PFSK-1 (cell line): ENCODE results near the gene DLX2.

ENCODE experiments used
- FOXP2 ChIP-seq: optimal IDR thresholded peaks from 2 replicates; pipeline ENCODE3; 2011; ENCODE audit warnings: borderline replicate concordance, control low read depth, inconsistent platforms; ENCODE audit not compliant: insufficient read depth; ENCODE audit errors: extremely low read length, extremely low read depth
- POLR2AphosphoS5 ChIP-seq: IDR thresholded peaks from 2 replicates; pipeline ENCODE4 v1.6.1; 2012; ENCODE audit warnings: low read depth, mild to moderate bottlenecking, control low read depth, low read length, moderate library complexity
- SIN3A ChIP-seq: IDR thresholded peaks from 2 replicates; pipeline ENCODE4 v1.6.1; 2012; ENCODE audit warnings: mild to moderate bottlenecking, low read length, moderate library complexity, borderline replicate concordance; ENCODE audit not compliant: insufficient read depth
- TAF1 ChIP-seq: IDR thresholded peaks from 2 replicates; pipeline ENCODE4 v1.6.1; 2012; ENCODE audit warnings: low read length, control low read depth, borderline replicate concordance; ENCODE audit not compliant: insufficient read depth
- TF ChIP-seq, protein P1 (sequence below), 2 experiments: IDR thresholded peaks; 2 replicates each; pipeline versions ENCODE4 v1.6.1 to v1.8.0; 2011 to 2012; ENCODE audit warnings: low read depth in 2 of 2, low read length in 2 of 2, control low read depth in 1 of 2, inconsistent platforms in 1 of 2, mild to moderate bottlenecking in 1 of 2, moderate library complexity in 1 of 2; ENCODE audit not compliant: insufficient read depth in 1 of 2

DNA sequence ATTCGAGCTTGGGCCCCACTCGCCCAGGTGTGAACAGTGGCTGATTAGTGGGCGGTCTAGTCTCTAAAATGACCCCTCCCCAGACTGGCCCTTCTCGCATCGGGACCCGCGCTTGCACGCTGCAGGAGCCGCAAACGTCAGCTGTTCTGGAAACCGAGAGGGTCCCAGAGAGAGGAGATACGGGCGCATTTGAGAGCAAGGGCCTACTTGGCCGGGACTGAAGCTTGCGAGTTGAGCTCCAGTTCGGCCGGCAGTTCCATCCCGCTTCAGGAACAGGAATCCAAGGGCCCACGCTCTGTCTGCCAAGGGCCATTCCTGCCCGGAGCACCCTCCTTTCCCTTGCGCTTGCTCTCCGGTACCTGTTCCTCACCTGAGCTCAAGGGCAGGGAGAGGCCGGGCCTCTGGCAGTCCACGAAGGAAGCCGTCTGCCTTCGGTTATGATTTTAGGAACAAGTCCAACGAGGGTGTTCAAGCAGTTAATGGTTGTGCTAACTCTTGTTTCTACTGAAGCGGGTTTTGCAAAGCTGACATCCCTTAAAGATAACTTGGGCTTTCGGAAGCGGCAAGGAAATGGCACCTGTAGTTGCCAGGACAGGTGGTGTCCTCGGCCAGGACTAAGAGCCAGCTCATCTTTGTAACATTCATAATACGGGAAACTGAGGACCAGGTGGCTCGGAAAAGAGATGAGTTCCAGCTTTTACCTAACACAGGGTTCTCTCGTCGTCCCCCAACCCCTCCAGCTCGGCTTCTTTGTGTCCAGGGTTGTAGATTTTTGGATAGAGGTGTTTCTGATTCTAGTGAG, 21.3 kb downstream of the DLX2 start:
- no peak for TF ChIP-seq TAF1
- TF ChIP-seq POLR2AphosphoS5, result no peak
- TF ChIP-seq FOXP2, result no peak
- TF ChIP-seq, protein P1, sequence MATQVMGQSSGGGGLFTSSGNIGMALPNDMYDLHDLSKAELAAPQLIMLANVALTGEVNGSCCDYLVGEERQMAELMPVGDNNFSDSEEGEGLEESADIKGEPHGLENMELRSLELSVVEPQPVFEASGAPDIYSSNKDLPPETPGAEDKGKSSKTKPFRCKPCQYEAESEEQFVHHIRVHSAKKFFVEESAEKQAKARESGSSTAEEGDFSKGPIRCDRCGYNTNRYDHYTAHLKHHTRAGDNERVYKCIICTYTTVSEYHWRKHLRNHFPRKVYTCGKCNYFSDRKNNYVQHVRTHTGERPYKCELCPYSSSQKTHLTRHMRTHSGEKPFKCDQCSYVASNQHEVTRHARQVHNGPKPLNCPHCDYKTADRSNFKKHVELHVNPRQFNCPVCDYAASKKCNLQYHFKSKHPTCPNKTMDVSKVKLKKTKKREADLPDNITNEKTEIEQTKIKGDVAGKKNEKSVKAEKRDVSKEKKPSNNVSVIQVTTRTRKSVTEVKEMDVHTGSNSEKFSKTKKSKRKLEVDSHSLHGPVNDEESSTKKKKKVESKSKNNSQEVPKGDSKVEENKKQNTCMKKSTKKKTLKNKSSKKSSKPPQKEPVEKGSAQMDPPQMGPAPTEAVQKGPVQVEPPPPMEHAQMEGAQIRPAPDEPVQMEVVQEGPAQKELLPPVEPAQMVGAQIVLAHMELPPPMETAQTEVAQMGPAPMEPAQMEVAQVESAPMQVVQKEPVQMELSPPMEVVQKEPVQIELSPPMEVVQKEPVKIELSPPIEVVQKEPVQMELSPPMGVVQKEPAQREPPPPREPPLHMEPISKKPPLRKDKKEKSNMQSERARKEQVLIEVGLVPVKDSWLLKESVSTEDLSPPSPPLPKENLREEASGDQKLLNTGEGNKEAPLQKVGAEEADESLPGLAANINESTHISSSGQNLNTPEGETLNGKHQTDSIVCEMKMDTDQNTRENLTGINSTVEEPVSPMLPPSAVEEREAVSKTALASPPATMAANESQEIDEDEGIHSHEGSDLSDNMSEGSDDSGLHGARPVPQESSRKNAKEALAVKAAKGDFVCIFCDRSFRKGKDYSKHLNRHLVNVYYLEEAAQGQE (IDR thresholded peaks at IDR 0.05; ENCODE audit: insufficient read depth in 1 of 2, low read depth in 2 of 2, low read length in 2 of 2), result no peak
- TF ChIP-seq SIN3A, result no peak
